ENCODE data around the gene GPAM.

DNA sequence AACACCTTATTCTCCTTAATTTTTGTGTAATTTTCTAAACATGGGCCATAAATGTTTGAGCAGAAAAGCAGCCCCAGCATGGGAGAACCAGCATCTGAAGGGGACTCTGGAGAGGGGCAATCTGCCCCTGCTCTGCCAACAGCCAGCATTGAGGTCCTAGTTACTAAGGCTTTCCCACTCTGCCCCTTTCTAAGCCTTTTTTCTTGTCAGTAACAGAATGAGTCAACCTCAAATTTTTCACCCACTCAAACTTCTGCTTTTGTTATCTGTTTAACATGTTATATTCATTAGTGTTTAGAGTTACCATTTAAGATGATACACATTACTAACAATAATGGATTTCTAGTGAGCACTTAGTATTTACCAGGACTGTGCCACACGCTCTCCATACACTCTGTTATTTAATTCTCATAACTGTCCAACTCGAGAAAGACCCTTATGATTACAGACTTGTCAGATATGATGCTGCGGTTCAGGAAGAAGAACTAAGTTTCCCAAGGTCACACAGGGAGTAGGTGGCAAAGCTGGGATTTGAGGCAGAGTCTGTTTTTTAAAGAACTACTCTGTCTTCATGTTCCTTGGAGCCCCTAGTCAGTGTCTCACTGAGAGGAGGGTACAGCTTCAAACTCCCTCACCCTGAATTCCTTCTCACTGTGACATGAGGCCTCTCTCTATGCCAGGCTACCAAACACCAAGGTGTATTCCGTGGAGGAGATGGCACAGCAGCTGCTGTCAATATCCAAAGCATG lies 19.9 kb upstream of the GPAM start:
- no peak for TF ChIP-seq POLR2A (IDR thresholded peaks at IDR 0.05)
- TF ChIP-seq, protein P1, sequence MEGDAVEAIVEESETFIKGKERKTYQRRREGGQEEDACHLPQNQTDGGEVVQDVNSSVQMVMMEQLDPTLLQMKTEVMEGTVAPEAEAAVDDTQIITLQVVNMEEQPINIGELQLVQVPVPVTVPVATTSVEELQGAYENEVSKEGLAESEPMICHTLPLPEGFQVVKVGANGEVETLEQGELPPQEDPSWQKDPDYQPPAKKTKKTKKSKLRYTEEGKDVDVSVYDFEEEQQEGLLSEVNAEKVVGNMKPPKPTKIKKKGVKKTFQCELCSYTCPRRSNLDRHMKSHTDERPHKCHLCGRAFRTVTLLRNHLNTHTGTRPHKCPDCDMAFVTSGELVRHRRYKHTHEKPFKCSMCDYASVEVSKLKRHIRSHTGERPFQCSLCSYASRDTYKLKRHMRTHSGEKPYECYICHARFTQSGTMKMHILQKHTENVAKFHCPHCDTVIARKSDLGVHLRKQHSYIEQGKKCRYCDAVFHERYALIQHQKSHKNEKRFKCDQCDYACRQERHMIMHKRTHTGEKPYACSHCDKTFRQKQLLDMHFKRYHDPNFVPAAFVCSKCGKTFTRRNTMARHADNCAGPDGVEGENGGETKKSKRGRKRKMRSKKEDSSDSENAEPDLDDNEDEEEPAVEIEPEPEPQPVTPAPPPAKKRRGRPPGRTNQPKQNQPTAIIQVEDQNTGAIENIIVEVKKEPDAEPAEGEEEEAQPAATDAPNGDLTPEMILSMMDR (IDR thresholded peaks at IDR 0.05), result no peak

Data from heart left ventricle (tissue), 13 donors.